GM20431 (cell line): ENCODE measurements around the gene COLEC11.
"Not testable (repeated sequence)": the region's sequence is repeated elsewhere in the genome, so short reads cannot be mapped to it uniquely, and the experiment has no call there.

Experiments
- in situ Hi-C: fragments of 300-500 bp; cut with MseI, MboI; formaldehyde crosslinking; loops from one replicate; pipeline ENCODE4 v1.15.0; 2020; ENCODE audit warnings: low sequenced_read_pairs; ENCODE audit not compliant: unreplicated experiment

Gene COLEC11

GRCh38 chr2:3619661-3620060, 24.7 kb downstream of the COLEC11 start:
- in situ Hi-C loops: not testable (repeated sequence)

DNA sequence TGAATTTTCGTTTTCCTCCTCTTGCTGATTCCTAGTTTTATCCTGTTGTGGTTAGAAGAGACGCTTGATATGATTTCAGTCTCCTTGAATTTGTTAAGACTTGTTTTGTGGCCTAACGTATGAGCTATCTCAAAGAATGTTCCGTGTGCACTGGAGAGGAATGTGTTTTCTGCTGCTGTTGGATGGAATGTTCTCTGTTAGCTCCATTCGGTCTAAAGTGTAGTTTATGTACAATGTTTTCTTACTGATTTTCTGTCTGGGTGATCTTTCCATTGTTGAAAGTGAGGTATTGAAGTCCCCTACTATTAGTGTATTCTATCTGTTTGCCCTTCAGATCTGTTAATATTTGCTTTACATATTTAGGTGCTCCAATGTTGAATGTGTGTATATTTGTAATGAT, 25.9 kb downstream of the COLEC11 start:
- in situ Hi-C loops: no loop called here

GRCh38 chr2:3622967-3623366, 28.1 kb downstream of the COLEC11 start:
- in situ Hi-C loops: no loop called here

GRCh38 chr2:3624059-3624794, 29.3 kb downstream of the COLEC11 start:
- in situ Hi-C loops: no loop called here

- in situ Hi-C loops: no loop called here
Observed at GRCh38 chr2:3625186-3625585, 30.3 kb downstream of the COLEC11 start.

- in situ Hi-C loops: no loop called here
Observed at GRCh38 chr2:3626118-3626811, 31.4 kb downstream of the COLEC11 start.

- in situ Hi-C loops: no loop called here
Observed at GRCh38 chr2:3626812-3627499, 32.0 kb downstream of the COLEC11 start.

DNA sequence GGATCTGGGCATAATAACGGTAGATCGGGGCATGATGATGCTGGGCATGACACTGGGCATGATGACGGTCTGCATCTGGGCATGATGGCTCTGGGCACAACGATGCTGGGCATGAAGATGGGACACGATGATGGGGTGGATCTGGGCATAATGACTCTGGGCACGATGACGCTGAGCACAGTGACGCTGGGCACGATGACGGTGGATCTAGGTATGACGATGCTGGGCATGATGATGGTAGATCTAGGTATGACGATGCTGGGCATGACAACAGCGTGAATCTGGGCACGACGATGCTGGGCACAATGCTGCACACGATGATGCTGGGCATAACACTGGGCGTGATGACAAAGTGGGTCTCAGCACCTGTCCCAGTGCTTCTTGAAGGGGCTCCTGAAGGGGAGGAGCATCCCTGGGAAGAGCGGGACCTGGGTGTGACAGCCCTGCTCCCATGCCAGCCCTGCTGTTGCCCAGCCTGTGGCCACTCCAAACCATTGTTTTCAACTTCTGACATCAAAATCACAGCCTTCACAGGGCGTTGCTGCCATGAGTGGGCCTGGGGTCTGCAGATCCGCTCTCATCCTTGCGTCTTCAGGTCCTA, 32.7 kb downstream of the COLEC11 start:
- in situ Hi-C loops: no loop called here

- in situ Hi-C loops: no loop called here
Observed at GRCh38 chr2:3628241-3628679, 33.3 kb downstream of the COLEC11 start.

- in situ Hi-C loops: no loop called here
Observed at GRCh38 chr2:3628800-3629199, 33.9 kb downstream of the COLEC11 start.

DNA sequence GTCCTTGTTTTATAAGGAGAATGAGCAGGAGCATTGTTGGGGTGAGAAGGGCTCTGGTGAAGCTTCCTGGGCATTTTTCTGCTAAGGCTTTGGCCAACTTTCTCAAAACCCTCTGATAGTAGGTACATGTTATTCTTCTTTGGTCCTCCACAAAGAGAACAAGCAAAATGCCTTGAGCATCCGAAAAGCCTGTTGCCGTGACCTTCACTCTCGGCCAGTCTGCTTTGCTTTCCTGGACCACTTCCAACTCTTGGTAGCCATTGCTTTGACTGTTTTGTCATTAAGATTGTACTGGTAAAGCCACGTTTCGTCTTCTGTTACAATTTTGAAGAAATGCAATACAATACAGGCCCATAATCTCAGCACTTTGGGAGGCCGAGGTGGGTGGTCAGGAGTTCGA, 35.7 kb downstream of the COLEC11 start:
- in situ Hi-C loops: no loop called here

DNA sequence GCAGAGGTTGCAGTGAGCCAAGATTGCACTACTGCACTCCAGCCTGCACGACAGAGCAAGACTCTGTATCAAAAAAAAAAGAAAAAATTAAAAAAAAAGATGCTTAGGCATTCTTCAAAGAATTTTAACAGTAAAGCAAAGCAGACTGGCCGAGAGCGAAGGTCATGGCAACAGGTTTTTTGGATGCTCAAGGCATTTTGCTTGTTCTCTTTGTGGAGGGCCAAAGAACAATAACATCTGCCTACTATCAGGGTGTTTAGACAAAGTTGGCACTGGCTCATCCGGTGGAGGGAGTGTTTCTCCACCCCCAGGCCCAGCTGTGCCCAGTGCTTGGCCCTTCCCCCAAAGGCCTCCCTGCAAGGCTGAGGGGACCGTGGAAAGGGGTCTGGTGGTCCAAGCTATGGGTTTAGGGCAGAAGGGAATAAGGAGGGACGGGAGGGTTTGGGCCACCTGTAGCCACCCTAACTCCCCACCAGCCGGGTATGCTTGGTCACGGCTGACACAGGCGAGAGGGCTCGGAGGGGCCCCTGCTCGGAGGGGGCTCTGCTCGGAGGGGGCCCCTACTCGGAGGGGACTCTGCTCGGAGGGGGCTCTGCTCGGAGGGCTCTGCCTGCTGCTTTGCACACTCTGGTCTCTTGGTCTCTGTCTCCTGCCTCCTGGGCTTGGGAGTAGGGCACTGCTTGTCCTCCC, 36.4 kb downstream of the COLEC11 start:
- in situ Hi-C loops: no loop called here

DNA sequence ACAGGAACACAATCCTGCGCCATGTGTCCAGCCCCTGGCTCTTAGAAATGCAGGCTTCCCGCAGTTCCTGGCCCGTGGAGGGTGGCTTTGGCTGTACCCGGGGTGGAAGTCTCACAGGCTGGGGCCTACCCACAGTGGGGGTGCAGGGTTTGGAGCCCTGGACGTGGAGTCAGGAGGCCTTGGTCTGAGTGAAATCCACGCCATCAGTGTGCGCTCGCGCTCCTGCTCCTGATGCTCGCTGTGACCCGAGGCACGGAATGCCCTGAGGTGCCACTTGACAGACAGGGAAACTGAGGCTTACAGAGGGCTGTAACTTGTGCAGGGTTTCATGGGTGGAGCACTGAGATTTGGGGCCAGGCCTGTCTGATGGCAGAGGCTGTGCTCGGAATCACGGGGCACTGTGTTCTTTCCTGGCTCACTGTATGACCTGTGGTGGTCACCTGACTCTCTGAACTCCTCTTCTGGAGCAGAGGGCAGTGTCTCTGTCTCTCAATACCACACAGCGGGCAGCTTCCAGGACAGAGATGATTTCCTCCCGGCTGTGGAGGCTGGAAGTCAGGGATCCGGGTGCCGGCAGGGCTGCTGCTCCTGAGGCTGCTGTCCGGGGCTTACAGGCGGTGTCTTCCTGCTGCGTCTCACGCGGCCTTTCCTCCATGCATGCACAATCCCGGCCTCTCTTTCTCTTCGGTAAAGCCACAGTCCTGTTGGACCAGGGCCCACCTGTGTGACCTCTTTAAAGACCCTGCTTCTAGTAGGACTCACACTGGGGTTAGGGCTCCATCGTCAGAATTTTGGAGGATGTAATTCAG, 37.1 kb downstream of the COLEC11 start:
- in situ Hi-C loops: no loop called here

DNA sequence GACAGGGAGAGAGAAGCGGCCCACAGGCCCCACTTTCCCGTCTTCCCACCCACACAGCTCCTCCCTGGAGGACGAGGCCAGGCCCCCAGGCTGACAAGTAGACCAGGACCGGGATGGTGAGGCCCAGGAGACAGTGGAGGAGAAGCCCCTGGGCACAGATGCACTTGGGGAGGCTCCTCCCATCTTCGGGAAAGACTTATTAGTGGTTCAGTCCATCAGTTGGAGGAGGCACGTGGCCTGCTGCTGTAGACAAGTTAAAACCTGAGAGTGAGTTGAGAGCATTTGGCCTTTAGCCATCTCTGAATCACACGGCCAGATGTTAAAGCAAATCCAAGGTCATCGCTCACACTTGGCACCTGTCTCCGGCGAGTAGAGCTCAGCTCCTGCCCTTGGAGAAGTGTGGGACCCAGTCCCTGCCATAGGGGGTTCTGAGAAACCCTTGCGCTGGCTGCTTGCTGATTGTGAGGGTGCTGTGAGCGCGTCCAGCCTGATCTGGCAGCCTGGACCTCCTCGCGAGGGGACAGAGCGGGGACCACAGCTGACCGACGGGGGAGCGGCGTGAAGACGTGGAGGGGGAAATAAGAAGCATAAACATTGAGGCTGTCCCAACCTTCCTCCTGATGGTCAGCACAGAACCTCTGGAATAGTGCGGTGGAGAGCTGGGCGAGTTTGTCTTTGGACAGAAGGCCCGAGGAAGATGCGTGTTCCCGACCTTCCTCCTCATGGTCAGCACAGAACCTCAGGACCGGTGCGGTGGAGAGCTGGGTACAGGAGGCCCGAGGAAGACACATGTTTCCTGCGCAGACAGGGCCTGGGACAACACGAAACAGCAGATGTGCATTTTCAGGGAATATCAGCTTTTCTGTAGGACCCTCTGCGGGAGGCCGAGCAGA, 38.4 kb downstream of the COLEC11 start:
- in situ Hi-C loops: no loop called here

- in situ Hi-C loops: no loop called here
Observed at GRCh38 chr2:3633982-3634595, 39.2 kb downstream of the COLEC11 start.

- in situ Hi-C loops: no loop called here
Observed at GRCh38 chr2:3634596-3635121, 39.7 kb downstream of the COLEC11 start.

DNA sequence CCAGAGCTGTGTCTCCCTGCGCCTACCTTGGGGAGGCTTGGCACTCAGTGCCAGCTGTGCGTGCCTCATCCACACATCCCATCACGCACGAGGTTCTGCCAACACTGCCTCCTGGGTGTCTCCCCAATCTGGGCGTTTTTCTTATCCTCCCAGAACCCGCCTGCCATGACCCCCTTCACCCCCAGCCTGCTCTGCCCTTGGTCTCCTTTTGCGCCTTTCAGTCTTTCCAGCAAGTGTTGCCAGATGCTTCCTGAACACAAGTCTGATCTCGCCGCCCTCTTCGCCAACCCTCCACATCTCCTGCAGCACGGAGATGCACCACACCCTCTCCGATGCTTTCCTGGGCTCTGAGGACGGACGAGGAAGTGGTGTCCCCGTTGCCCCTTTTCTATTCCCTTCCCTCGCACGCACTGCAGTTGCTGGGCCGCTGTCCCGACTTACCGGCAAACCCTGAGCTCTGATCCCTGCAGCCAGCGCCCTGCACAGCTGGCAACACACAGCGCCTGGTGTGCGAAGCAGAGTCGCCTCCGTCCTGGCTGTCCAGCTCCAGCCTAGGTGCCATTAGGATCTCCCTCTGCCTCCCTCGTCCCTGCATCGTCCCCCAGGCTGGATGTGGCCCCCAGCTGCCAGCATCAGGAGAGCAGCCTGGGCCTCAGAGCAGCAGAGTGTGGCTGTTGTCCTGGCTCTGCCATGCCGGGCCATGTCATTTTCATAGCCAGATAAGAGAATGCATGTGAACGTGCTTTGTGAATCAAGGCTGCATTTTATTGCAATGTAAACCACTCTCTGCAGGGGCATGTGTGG, 40.5 kb downstream of the COLEC11 start:
- in situ Hi-C loops: no loop called here
